H1 (cell line): ENCODE data around the gene POC1B. TPM values are rescaled to one million over a fixed set of nuclear protein-coding genes. Genes with fewer than 3 reads are reported as not detected.

ENCODE experiments used
- BACH1 ChIP-seq: IDR thresholded peaks from 2 replicates; pipeline ENCODE4 v1.6.1; 2012; ENCODE audit warnings: low read length, improper control_type of control experiment
- CBX8 ChIP-seq: fragments of 300-800, 300-1000 bp; sonication (generic); IDR thresholded peaks from 2 replicates; pipeline ENCODE4 v1.7.1; 2016; ENCODE audit warnings: low read depth, low read length, borderline replicate concordance
- GABPA ChIP-seq: IDR thresholded peaks from 2 replicates; pipeline ENCODE4 v1.6.1; 2011; ENCODE audit warnings: mild to moderate bottlenecking, low read length, moderate library complexity, borderline replicate concordance; ENCODE audit not compliant: insufficient read depth
- HDAC2 ChIP-seq, 2 experiments: fragments of 300-600 bp in 1 of 2; sonication (generic) in 1 of 2; IDR thresholded peaks; 2 replicates each; pipeline ENCODE4 v1.6.1; 2011 to 2012; ENCODE audit warnings: low read depth in 2 of 2, low read length in 2 of 2, mild to moderate bottlenecking in 2 of 2, moderate library complexity in 2 of 2, borderline replicate concordance in 1 of 2, inconsistent platforms in 1 of 2
- JUND ChIP-seq: IDR thresholded peaks from 2 replicates; pipeline ENCODE4 v1.6.1; 2011; ENCODE audit warnings: mild to moderate bottlenecking, improper control_type of control experiment, low read length
- NRF1 ChIP-seq: IDR thresholded peaks from 2 replicates; pipeline ENCODE4 v1.6.1; 2011; ENCODE audit warnings: mild to moderate bottlenecking, low read depth, low read length, improper control_type of control experiment
- POLR2A ChIP-seq, 2 experiments: IDR thresholded peaks; 1 replicate in 1 of 2; 2 replicates in 1 of 2; pipeline ENCODE4 v1.6.1; 2011; ENCODE audit warnings: low read depth in 2 of 2, low read length in 2 of 2, mild to moderate bottlenecking in 2 of 2; ENCODE audit errors: control extremely low read depth in 1 of 2
- RAD21 ChIP-seq, 2 experiments: IDR thresholded peaks in 1 of 2; conservative IDR thresholded peaks in 1 of 2; 2 replicates each; pipeline ENCODE4 v1.6.1; 2011; ENCODE audit warnings: low read depth in 2 of 2, low read length in 2 of 2, improper control_type of control experiment in 1 of 2, inconsistent platforms in 1 of 2, mild to moderate bottlenecking in 1 of 2, moderate library complexity in 1 of 2
- SP2 ChIP-seq: IDR thresholded peaks from 2 replicates; pipeline ENCODE4 v1.6.1; 2012; ENCODE audit warnings: mild to moderate bottlenecking, low read length, inconsistent platforms
- SUZ12 ChIP-seq: fragments of 200-600 bp; sonication (generic); IDR thresholded peaks from 2 replicates; pipeline ENCODE4 v1.6.1; 2012; ENCODE audit warnings: mild to moderate bottlenecking, inconsistent platforms, low read length, moderate library complexity, mixed read lengths
- TAF7 ChIP-seq: optimal IDR thresholded peaks from 2 replicates; pipeline ENCODE3; 2011; ENCODE audit warnings: low read depth, mild to moderate bottlenecking, inconsistent platforms, low read length, moderate library complexity, borderline replicate concordance
- polyA plus RNA-seq, 7 experiments: library from polyadenylated mRNA; depleted of rRNA in 3 of 7; stranded (reverse) in 5 of 7; unstranded in 2 of 7; fragments of >200 nt in 5 of 7; fragments of 200-250 nt in 2 of 7; gene quantifications; 1 replicate in 5 of 7; 2 replicates in 1 of 7; 4 replicates in 1 of 7; pipeline versions ENCODE4 v1.2.1 to v1.2.3, GENCODE V29; 2011 to 2013; ENCODE audit warnings: missing spikeins in 2 of 7, mixed read lengths in 2 of 7
- total RNA-seq: library from RNA; stranded (reverse); fragmentation: NEBNext Ultra II Directional; extraction: Animal tissue kit (Norgen Biotek cat#: 25700); gene quantifications from 2 replicates; pipeline ENCODE4 v1.2.1, GENCODE V29; 2021
- TF ChIP-seq, protein P1 (sequence below): fragments of 300-600 bp; sonication (generic); IDR thresholded peaks from 2 replicates; pipeline ENCODE4 v1.7.1; 2012; ENCODE audit warnings: low read length, moderate library complexity, mild to moderate bottlenecking, inconsistent platforms; ENCODE audit not compliant: insufficient replicate concordance

The POC1B gene
- total and polyA plus RNA-seq, 2 of the 8 experiments (the other 6 are each of a cell fraction or from before 2014, with no cell fraction given), result 7.5 to 16.3 TPM

GRCh38 chr12:89411846-89412245 is 114.0 kb downstream of the POC1B start (continued):
- TF ChIP-seq, protein P1, sequence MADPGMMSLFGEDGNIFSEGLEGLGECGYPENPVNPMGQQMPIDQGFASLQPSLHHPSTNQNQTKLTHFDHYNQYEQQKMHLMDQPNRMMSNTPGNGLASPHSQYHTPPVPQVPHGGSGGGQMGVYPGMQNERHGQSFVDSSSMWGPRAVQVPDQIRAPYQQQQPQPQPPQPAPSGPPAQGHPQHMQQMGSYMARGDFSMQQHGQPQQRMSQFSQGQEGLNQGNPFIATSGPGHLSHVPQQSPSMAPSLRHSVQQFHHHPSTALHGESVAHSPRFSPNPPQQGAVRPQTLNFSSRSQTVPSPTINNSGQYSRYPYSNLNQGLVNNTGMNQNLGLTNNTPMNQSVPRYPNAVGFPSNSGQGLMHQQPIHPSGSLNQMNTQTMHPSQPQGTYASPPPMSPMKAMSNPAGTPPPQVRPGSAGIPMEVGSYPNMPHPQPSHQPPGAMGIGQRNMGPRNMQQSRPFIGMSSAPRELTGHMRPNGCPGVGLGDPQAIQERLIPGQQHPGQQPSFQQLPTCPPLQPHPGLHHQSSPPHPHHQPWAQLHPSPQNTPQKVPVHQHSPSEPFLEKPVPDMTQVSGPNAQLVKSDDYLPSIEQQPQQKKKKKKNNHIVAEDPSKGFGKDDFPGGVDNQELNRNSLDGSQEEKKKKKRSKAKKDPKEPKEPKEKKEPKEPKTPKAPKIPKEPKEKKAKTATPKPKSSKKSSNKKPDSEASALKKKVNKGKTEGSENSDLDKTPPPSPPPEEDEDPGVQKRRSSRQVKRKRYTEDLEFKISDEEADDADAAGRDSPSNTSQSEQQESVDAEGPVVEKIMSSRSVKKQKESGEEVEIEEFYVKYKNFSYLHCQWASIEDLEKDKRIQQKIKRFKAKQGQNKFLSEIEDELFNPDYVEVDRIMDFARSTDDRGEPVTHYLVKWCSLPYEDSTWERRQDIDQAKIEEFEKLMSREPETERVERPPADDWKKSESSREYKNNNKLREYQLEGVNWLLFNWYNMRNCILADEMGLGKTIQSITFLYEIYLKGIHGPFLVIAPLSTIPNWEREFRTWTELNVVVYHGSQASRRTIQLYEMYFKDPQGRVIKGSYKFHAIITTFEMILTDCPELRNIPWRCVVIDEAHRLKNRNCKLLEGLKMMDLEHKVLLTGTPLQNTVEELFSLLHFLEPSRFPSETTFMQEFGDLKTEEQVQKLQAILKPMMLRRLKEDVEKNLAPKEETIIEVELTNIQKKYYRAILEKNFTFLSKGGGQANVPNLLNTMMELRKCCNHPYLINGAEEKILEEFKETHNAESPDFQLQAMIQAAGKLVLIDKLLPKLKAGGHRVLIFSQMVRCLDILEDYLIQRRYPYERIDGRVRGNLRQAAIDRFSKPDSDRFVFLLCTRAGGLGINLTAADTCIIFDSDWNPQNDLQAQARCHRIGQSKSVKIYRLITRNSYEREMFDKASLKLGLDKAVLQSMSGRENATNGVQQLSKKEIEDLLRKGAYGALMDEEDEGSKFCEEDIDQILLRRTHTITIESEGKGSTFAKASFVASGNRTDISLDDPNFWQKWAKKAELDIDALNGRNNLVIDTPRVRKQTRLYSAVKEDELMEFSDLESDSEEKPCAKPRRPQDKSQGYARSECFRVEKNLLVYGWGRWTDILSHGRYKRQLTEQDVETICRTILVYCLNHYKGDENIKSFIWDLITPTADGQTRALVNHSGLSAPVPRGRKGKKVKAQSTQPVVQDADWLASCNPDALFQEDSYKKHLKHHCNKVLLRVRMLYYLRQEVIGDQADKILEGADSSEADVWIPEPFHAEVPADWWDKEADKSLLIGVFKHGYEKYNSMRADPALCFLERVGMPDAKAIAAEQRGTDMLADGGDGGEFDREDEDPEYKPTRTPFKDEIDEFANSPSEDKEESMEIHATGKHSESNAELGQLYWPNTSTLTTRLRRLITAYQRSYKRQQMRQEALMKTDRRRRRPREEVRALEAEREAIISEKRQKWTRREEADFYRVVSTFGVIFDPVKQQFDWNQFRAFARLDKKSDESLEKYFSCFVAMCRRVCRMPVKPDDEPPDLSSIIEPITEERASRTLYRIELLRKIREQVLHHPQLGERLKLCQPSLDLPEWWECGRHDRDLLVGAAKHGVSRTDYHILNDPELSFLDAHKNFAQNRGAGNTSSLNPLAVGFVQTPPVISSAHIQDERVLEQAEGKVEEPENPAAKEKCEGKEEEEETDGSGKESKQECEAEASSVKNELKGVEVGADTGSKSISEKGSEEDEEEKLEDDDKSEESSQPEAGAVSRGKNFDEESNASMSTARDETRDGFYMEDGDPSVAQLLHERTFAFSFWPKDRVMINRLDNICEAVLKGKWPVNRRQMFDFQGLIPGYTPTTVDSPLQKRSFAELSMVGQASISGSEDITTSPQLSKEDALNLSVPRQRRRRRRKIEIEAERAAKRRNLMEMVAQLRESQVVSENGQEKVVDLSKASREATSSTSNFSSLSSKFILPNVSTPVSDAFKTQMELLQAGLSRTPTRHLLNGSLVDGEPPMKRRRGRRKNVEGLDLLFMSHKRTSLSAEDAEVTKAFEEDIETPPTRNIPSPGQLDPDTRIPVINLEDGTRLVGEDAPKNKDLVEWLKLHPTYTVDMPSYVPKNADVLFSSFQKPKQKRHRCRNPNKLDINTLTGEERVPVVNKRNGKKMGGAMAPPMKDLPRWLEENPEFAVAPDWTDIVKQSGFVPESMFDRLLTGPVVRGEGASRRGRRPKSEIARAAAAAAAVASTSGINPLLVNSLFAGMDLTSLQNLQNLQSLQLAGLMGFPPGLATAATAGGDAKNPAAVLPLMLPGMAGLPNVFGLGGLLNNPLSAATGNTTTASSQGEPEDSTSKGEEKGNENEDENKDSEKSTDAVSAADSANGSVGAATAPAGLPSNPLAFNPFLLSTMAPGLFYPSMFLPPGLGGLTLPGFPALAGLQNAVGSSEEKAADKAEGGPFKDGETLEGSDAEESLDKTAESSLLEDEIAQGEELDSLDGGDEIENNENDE, result no peak
- TF ChIP-seq CBX8 (no peak), JUND (no peak), GABPA (no peak), SUZ12 (no peak), HDAC2 (IDR thresholded peaks at IDR 0.05; ENCODE audit: borderline replicate concordance in 1 of 2, low read depth in 2 of 2, low read length in 2 of 2) (no peak), POLR2A (IDR thresholded peaks at IDR 0.05; ENCODE audit: control extremely low read depth in 1 of 2, low read depth in 2 of 2, low read length in 2 of 2) (no peak), SP2 (no peak), BACH1 (no peak), TAF7 (no peak), RAD21 (IDR thresholded peaks at IDR 0.05 in 1 of 2, conservative IDR thresholded peaks at IDR 0.05 in 1 of 2; ENCODE audit: low read depth in 2 of 2, low read length in 2 of 2) (no peak), NRF1 (no peak)
